T1000 (cell line): ENCODE data around the gene MKI67.
"Not testable (repeated sequence)": the region's sequence is repeated elsewhere in the genome, so short reads cannot be mapped to it uniquely, and the experiment has no call there.

Experiments used
- DNase-seq: peaks from one replicate; lab custom pipeline; 2025; ENCODE audit warnings: mixed read lengths; lab: John Stamatoyannopoulos, UW

MKI67 gene

GRCh38 chr10:128103229-128103714 lies 23.0 kb downstream of the MKI67 start:
- DNase-seq, result no peak

- DNase-seq, result no peak
Observed at GRCh38 chr10:128102480-128103228, 23.6 kb downstream of the MKI67 start.

GRCh38 chr10:128101901-128102300 lies 24.3 kb downstream of the MKI67 start:
- no peak for DNase-seq

GRCh38 chr10:128099901-128100300 lies 26.3 kb downstream of the MKI67 start:
- DNase-seq, result no peak

GRCh38 chr10:128098631-128099030 lies 27.6 kb downstream of the MKI67 start:
- DNase-seq, result no peak

- no peak for DNase-seq
Observed at GRCh38 chr10:128097783-128098182, 28.4 kb downstream of the MKI67 start.

- no peak for DNase-seq
Observed at GRCh38 chr10:128096486-128097199, 29.6 kb downstream of the MKI67 start.

- no peak for DNase-seq
Observed at GRCh38 chr10:128095753-128096469, 30.3 kb downstream of the MKI67 start.

- DNase-seq, result no peak
Observed at GRCh38 chr10:128095027-128095752, 31.0 kb downstream of the MKI67 start.

- not testable (repeated sequence) for DNase-seq
Observed at GRCh38 chr10:128094596-128094995, 31.6 kb downstream of the MKI67 start.

- no peak for DNase-seq
Observed at GRCh38 chr10:128092454-128092853, 33.8 kb downstream of the MKI67 start.

GRCh38 chr10:128091636-128092210 lies 34.5 kb downstream of the MKI67 start:
- no peak for DNase-seq

- DNase-seq, result no peak
Observed at GRCh38 chr10:128087884-128088709, 38.1 kb downstream of the MKI67 start.

GRCh38 chr10:128087146-128087883 lies 38.9 kb downstream of the MKI67 start:
- DNase-seq, result no peak

- DNase-seq, result no peak
Observed at GRCh38 chr10:128086003-128086863, 40.0 kb downstream of the MKI67 start.

- DNase-seq, result no peak
Observed at GRCh38 chr10:128084991-128085390, 41.2 kb downstream of the MKI67 start.

GRCh38 chr10:128084364-128084763 lies 41.9 kb downstream of the MKI67 start:
- no peak for DNase-seq

GRCh38 chr10:128083191-128083895 lies 42.9 kb downstream of the MKI67 start:
- DNase-seq, result no peak
